Caco-2 (cell line): Measurements from ENCODE around the gene SORBS1. TPM values are rescaled to one million over a fixed set of nuclear protein-coding genes. Genes with fewer than 3 reads are reported as not detected.

Experiments
- BruUV-seq: library from RNA; stranded (reverse); fragments of 400-500 nt; replicated peaks from 2 replicates; lab custom pipeline; 2021; lab: Mats Ljungman, UMichigan
- CTCF ChIA-PET: fragments of 300-600 bp; sonication (Branson Sonifier 250); formaldehyde crosslinking; loops from one replicate; lab custom pipeline; 2022; ENCODE audit warnings: antibody characterized with exemption; lab: Charles Lee
- POLR2A ChIA-PET: fragments of 300-600 bp; sonication (Branson Sonifier 250); formaldehyde crosslinking; loops from one replicate; lab custom pipeline; 2022; ENCODE audit warnings: antibody characterized with exemption; lab: Charles Lee
- DNase-seq, 2 experiments: peaks; one replicate each; pipeline versions ENCODE4 v3.0.0 to v3.0.0-alpha.2; 2020 to 2022
- H3K27me3 ChIP-seq: replicated peaks from 2 replicates; pipeline ENCODE4 v1.6.0; 2011; ENCODE audit warnings: low read length; ENCODE audit not compliant: control insufficient read depth, insufficient read depth
- H3K36me3 ChIP-seq: 2 replicates; pipeline ENCODE4 v1.5.1; 2011; ENCODE audit warnings: low read length; ENCODE audit not compliant: control insufficient read depth, insufficient read depth
- H3K4me1 ChIP-seq: fragments of 250-450 bp; sonication (Bioruptor Pico); 2 replicates; pipeline ENCODE4 v1.5.1; 2020; ENCODE audit warnings: mild to moderate bottlenecking
- H3K4me3 ChIP-seq: 2 replicates; pipeline ENCODE4 v1.5.1; 2011; ENCODE audit warnings: low read depth, mild to moderate bottlenecking, control low read depth, low read length
- H3K9me3 ChIP-seq: fragments of 250-450 bp; sonication (Bioruptor Pico); 2 replicates; pipeline ENCODE4 v1.5.1; 2020; ENCODE audit warnings: mild to moderate bottlenecking, moderate library complexity
- H3K27ac Mint-ChIP-seq: one replicate; pipeline ENCODE4 v1.8.0; 2022; ENCODE audit warnings: mixed read lengths; ENCODE audit not compliant: unreplicated experiment
- H3K27me3 Mint-ChIP-seq: one replicate; pipeline ENCODE4 v1.8.0; 2022; ENCODE audit warnings: mixed read lengths; ENCODE audit not compliant: insufficient read depth, unreplicated experiment
- H3K36me3 Mint-ChIP-seq: one replicate; pipeline ENCODE4 v1.8.0; 2022; ENCODE audit warnings: mild to moderate bottlenecking, mixed read lengths; ENCODE audit not compliant: insufficient read depth, unreplicated experiment
- H3K4me1 Mint-ChIP-seq: one replicate; pipeline ENCODE4 v1.8.0; 2022; ENCODE audit warnings: low read depth, mixed read lengths; ENCODE audit not compliant: unreplicated experiment
- H3K4me3 Mint-ChIP-seq: one replicate; pipeline ENCODE4 v1.8.0; 2022; ENCODE audit warnings: mild to moderate bottlenecking, moderate library complexity, mixed read lengths; ENCODE audit not compliant: unreplicated experiment
- H3K9me3 Mint-ChIP-seq: one replicate; pipeline ENCODE4 v1.8.0; 2022; ENCODE audit warnings: mixed read lengths; ENCODE audit not compliant: unreplicated experiment
- CTCF ChIP-seq, 2 experiments: fragments of 200-600 bp in 1 of 2; IDR thresholded peaks; 1 replicate in 1 of 2; 2 replicates in 1 of 2; pipeline versions ENCODE4 v1.5.1 to v1.8.0; 2011 to 2022; ENCODE audit warnings: antibody characterized with exemption in 1 of 2, control low read depth in 1 of 2, inconsistent platforms in 1 of 2, low read depth in 1 of 2, low read length in 1 of 2, mild to moderate bottlenecking in 1 of 2, moderate library complexity in 1 of 2; ENCODE audit not compliant: insufficient read depth in 1 of 2, severe bottlenecking in 1 of 2, unreplicated experiment in 1 of 2
- intact Hi-C: fragments of 100-400 bp; cut with micrococcal nuclease; formaldehyde crosslinking; loops from one replicate; pipeline ENCODE4 v1.10.0; 2022; ENCODE audit not compliant: unreplicated experiment
- total RNA-seq: library from RNA; stranded (reverse); gene quantifications from 2 replicates; pipeline ENCODE4 v1.2.3, GENCODE V29; 2022

SORBS1 gene
- total RNA-seq, 1 experiment from 2014 or later, result 39.3 TPM

DNA sequence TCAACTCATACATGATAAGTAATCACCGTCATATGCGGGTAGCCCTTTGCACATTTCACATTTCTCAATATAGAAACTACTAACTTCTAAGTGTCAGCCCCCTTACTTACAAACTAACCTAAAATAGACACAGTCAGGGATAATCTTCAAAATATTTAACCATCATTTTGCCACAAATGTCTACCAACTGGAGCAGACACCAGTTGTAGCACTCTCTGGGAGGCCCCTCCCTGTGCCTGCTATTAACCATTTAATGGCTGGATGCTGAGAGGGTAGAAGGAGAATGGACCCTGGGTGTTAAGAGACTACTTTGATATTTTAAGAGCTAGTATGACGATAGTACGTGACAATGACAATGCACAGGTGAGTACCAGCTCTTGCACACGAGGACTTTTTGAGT lies 116.4 kb downstream of the SORBS1 start:
- BruUV-seq, result no TSS peak
- TF ChIP-seq CTCF (IDR thresholded peaks at IDR 0.05; ENCODE audit: insufficient read depth in 1 of 2, low read depth in 1 of 2, low read length in 1 of 2, severe bottlenecking in 1 of 2, unreplicated experiment in 1 of 2), result no peak
- CTCF ChIA-PET, result interaction anchor here (2.1 kb wide), 1 partner anchor 14 kb away, joined by 10 read pairs; no protein-coding TSS in a partner anchor
- Mint-ChIP-seq H3K4me3 (no peak overlapping the region), H3K27ac (no peak overlapping the region), H3K36me3 (peaks cover 13% of the 10 kb centered on the region), H3K4me1 (peaks cover 12% of the 10 kb centered on the region), H3K9me3 (no peaks in the 10 kb centered on the region), H3K27me3 (no peaks in the 10 kb centered on the region)
- intact Hi-C loops, result loop anchor here (5.0 kb wide), 1 partner anchor 38 kb away; no protein-coding TSS in a partner anchor
- Histone ChIP-seq H3K4me3 (no peak overlapping the region), H3K4me1 (no peaks in the 10 kb centered on the region), H3K9me3 (no peaks in the 10 kb centered on the region), H3K27me3 (no peaks in the 10 kb centered on the region), H3K36me3 (no peaks in the 10 kb centered on the region)
- DNase-seq, result no peak
- POLR2A ChIA-PET, result no interaction called here

DNA sequence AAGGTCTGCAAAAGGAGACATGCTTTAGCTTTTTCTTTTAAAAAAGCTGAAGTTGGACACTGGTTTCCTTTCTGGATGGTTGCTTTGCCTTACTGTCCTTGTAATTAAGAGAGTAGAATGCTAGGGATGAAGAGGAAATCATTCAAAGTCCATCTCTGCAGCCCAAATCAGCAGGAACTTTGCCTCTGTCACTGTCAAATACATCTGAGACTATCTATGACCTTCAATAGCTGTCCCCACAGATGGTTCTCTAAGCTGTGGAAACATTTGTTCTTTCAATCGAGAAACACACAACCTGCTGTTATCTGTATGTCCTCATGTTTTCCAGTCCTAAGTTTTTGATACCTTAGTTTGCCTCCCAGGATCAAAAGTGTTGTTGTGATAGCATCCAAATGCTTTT lies 117.5 kb downstream of the SORBS1 start:
- no peak overlapping the region for H3K4me3 ChIP-seq

DNA sequence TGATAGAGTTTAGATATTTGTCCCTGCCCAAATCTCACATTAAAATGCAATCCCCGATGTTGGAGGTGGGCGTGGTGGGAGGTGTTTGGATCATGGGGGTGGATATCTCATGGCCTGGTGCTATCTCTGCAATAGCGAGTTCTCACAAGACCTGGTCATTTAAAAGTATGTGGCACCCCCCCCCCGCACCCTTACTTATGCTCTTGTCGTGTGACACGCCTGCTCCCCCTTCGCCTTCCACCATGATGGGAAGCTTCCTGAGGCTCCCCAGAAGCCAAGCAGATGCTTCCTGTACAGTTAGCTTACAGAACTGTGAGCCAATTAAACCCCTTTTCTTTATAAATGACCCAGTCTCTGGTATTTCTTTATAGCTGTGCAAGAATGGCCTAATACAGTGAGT lies 118.8 kb downstream of the SORBS1 start:
- Histone ChIP-seq H3K36me3 (peaks cover 2% of the 10 kb centered on the region; the same call in 1 of the 2 replicates), H3K4me1 (0 out of 2 replicates have a peak, but pooled peaks cover 3% of the 10 kb centered on the region), H3K27me3 (no peaks in the 10 kb centered on the region), H3K9me3 (no peaks in the 10 kb centered on the region), H3K4me3 (no peak overlapping the region)
- no peak overlapping the region for H3K4me3 Mint-ChIP-seq
- peaks cover 20% of the 10 kb centered on the region for H3K36me3 Mint-ChIP-seq
- POLR2A ChIA-PET, result no interaction called here
- BruUV-seq, result no TSS peak
- no peaks in the 10 kb centered on the region for H3K27me3 Mint-ChIP-seq
- no peak for DNase-seq
- no peak overlapping the region for H3K27ac Mint-ChIP-seq
- peaks cover 14% of the 10 kb centered on the region for H3K4me1 Mint-ChIP-seq
- no peak for TF ChIP-seq CTCF (IDR thresholded peaks at IDR 0.05; ENCODE audit: insufficient read depth in 1 of 2, low read depth in 1 of 2, low read length in 1 of 2, severe bottlenecking in 1 of 2, unreplicated experiment in 1 of 2)
- intact Hi-C loops, result no loop called here
- H3K9me3 Mint-ChIP-seq, result no peaks in the 10 kb centered on the region
- CTCF ChIA-PET, result no interaction called here

More for the DNA sequence above, 117.5 kb downstream of the SORBS1 start:
- ChIA-PET CTCF (interaction anchor here (1.0 kb wide), 1 partner anchor 13 kb away, joined by 3 read pairs; no protein-coding TSS in a partner anchor), POLR2A (no interaction called here)
- Histone ChIP-seq H3K36me3 (no peaks in the 10 kb centered on the region), H3K4me1 (0 out of 2 replicates have a peak, but pooled peaks cover 3% of the 10 kb centered on the region), H3K27me3 (no peaks in the 10 kb centered on the region), H3K9me3 (no peaks in the 10 kb centered on the region)
- no TSS peak for BruUV-seq
- H3K4me1 Mint-ChIP-seq, result peaks cover 20% of the 10 kb centered on the region
- no peak for DNase-seq
- no peaks in the 10 kb centered on the region for H3K27me3 Mint-ChIP-seq
- H3K9me3 Mint-ChIP-seq, result no peaks in the 10 kb centered on the region
- no peak overlapping the region for H3K27ac Mint-ChIP-seq
- no peak for TF ChIP-seq CTCF (IDR thresholded peaks at IDR 0.05; ENCODE audit: insufficient read depth in 1 of 2, low read depth in 1 of 2, low read length in 1 of 2, severe bottlenecking in 1 of 2, unreplicated experiment in 1 of 2)
- intact Hi-C loops, result no loop called here
- H3K4me3 Mint-ChIP-seq, result no peak overlapping the region
- peaks cover 20% of the 10 kb centered on the region for H3K36me3 Mint-ChIP-seq
